ENCODE measurements around the gene KLF6.

KLF6 gene

GRCh38 chr10:3774814-3775695 is 10.0 kb downstream of the KLF6 start:
- DNase-seq = no peak
- ATAC-seq = no peak

- DNase-seq = no peak
- no peak for ATAC-seq
These were observed 10.8 kb downstream of the KLF6 start for GRCh38 chr10:3774018-3774813.

GRCh38 chr10:3773460-3774017 is 11.5 kb downstream of the KLF6 start:
- DNase-seq = no peak
- no peak for ATAC-seq

- no peak for ATAC-seq
- DNase-seq = no peak
These were observed 12.4 kb downstream of the KLF6 start for GRCh38 chr10:3772361-3773171.

GRCh38 chr10:3770611-3771110 is 14.3 kb downstream of the KLF6 start:
- ATAC-seq (no peak), DNase-seq (no peak)

GRCh38 chr10:3769556-3769955 is 15.5 kb downstream of the KLF6 start:
- no peak for DNase-seq
- ATAC-seq = no peak

- ATAC-seq (no peak), DNase-seq (no peak)
These were observed 18.8 kb downstream of the KLF6 start for GRCh38 chr10:3766046-3766756.

- no peak for DNase-seq
- peak; percentile 37 for ATAC-seq
These were observed 19.9 kb downstream of the KLF6 start for GRCh38 chr10:3765146-3765545.

- DNase-seq (no peak), ATAC-seq (no peak)
These were observed 20.3 kb downstream of the KLF6 start for GRCh38 chr10:3764626-3765112.

GRCh38 chr10:3763852-3764625 is 21.0 kb downstream of the KLF6 start:
- no peak for DNase-seq

GRCh38 chr10:3763035-3763456 is 22.0 kb downstream of the KLF6 start:
- peak; percentile 35 for DNase-seq
- peak; percentile 41 for ATAC-seq

More at GRCh38 chr10:3763852-3764625, 21.0 kb downstream of the KLF6 start:
- no peak for ATAC-seq

- ATAC-seq (no peak), DNase-seq (no peak)
These were observed 22.7 kb downstream of the KLF6 start for GRCh38 chr10:3762309-3762708.

GRCh38 chr10:3761904-3762303 is 23.1 kb downstream of the KLF6 start:
- no peak for ATAC-seq
- DNase-seq = no peak

GRCh38 chr10:3761021-3761686 is 23.9 kb downstream of the KLF6 start:
- no peak for DNase-seq
- ATAC-seq = peak; percentile 37

- DNase-seq (no peak), ATAC-seq (no peak)
These were observed 24.9 kb downstream of the KLF6 start for GRCh38 chr10:3760083-3760482.

GRCh38 chr10:3759397-3759796 is 25.6 kb downstream of the KLF6 start:
- ATAC-seq = no peak

GRCh38 chr10:3758491-3758970 is 26.5 kb downstream of the KLF6 start:
- DNase-seq = no peak
- ATAC-seq = no peak

More at GRCh38 chr10:3759397-3759796, 25.6 kb downstream of the KLF6 start:
- no peak for DNase-seq

- ATAC-seq = peak; percentile 86
- DNase-seq = peak; percentile 69
These were observed 27.1 kb downstream of the KLF6 start for GRCh38 chr10:3757638-3758490.

Data from stimulated activated naive CD8-positive, alpha-beta T cell treated with anti-CD3 and anti-CD28 coated beads, Interleukin-15, Interleukin-2, amounts not matched to agents 100 U/mL and 50 U/mL, for 24 hours (primary cell).